ENCODE data around the gene DIAPH1.
A peak's percentile ranks its signal among the peaks of the same experiment; 100 is the strongest.

DIAPH1 gene

GRCh38 chr5:141573489-141574121 is 45.2 kb downstream of the DIAPH1 start:
- no peak overlapping the region for H3K27ac ChIP-seq (replicated peaks; ENCODE audit: low read length)
- DNase-seq (ENCODE audit: low spot score), result no peak

GRCh38 chr5:141570655-141571054 is 48.1 kb downstream of the DIAPH1 start:
- Histone ChIP-seq H3K27me3 (ENCODE audit: control insufficient read depth in 3 of 3, insufficient read depth in 3 of 3, low read depth in 1 of 3, low read length in 3 of 3) (no peaks in the 10 kb centered on the region), H3K14ac (ENCODE audit: low read length) (no peak overlapping the region), H3K4ac (ENCODE audit: low read length) (no peak overlapping the region), H3K79me1 (ENCODE audit: low read depth, low read length) (no peaks in the 10 kb centered on the region), H3K9me3 (replicated peaks in 1 of 2; ENCODE audit: control insufficient read depth in 2 of 2, insufficient read depth in 1 of 2, low read depth in 1 of 2, low read length in 2 of 2) (peaks cover 0 to 3% of the 10 kb centered on the region in 2 donors), H3K27ac (replicated peaks; ENCODE audit: low read length) (no peak overlapping the region), H2BK15ac (ENCODE audit: low read length) (no peak overlapping the region), H3K36me3 (replicated peaks in 1 of 2; ENCODE audit: control insufficient read depth in 2 of 2, insufficient read depth in 2 of 2, low read length in 2 of 2) (peaks cover 17 to 94% of the 10 kb centered on the region in 2 donors), H2BK12ac (ENCODE audit: low read length) (no peak overlapping the region), H3K4me1 (ENCODE audit: control insufficient read depth in 2 of 2, insufficient read depth in 1 of 2, low read depth in 1 of 2, low read length in 2 of 2) (peaks cover 0 to 2% of the 10 kb centered on the region in 2 donors), H3K23ac (ENCODE audit: low read depth, low read length, poor library complexity) (no peak overlapping the region), H2BK5ac (ENCODE audit: low read length) (no peak overlapping the region), H3K18ac (ENCODE audit: low read length) (no peak overlapping the region), H4K8ac (ENCODE audit: low read depth, low read length) (no peak overlapping the region), H2AFZ (ENCODE audit: low read length) (no peak overlapping the region), H2BK120ac (ENCODE audit: low read depth, low read length) (no peak overlapping the region), H3K4me3 (ENCODE audit: low read length in 2 of 2) (no peak overlapping the region), H3K9ac (ENCODE audit: low read depth, low read length, poor library complexity) (no peak overlapping the region), H4K91ac (ENCODE audit: low read depth, low read length, poor library complexity) (no peak overlapping the region), H3K4me2 (ENCODE audit: insufficient read depth, low read length, poor library complexity, severe bottlenecking) (no peak overlapping the region), H2AK5ac (ENCODE audit: low read depth, low read length) (no peak overlapping the region)
- no peak for DNase-seq (ENCODE audit: low spot score)

More at GRCh38 chr5:141573489-141574121, 45.2 kb downstream of the DIAPH1 start:
- H2BK15ac ChIP-seq (ENCODE audit: low read length), result no peak overlapping the region
- H2AFZ ChIP-seq (ENCODE audit: low read length), result no peak overlapping the region
- H3K9me3 ChIP-seq (replicated peaks in 1 of 2; ENCODE audit: control insufficient read depth in 2 of 2, insufficient read depth in 1 of 2, low read depth in 1 of 2, low read length in 2 of 2), result peaks cover 0 to 3% of the 10 kb centered on the region in 2 donors
- H3K4ac ChIP-seq (ENCODE audit: low read length), result no peak overlapping the region
- H3K18ac ChIP-seq (ENCODE audit: low read length), result no peak overlapping the region
- H3K4me1 ChIP-seq (ENCODE audit: control insufficient read depth in 2 of 2, insufficient read depth in 1 of 2, low read depth in 1 of 2, low read length in 2 of 2), result peaks cover 0 to 2% of the 10 kb centered on the region in 2 donors
- H4K8ac ChIP-seq (ENCODE audit: low read depth, low read length), result peak overlapping the region; percentile 75
- no peak overlapping the region for H2BK5ac ChIP-seq (ENCODE audit: low read length)
- H3K79me1 ChIP-seq (ENCODE audit: low read depth, low read length), result no peaks in the 10 kb centered on the region
- H2BK120ac ChIP-seq (ENCODE audit: low read depth, low read length), result no peak overlapping the region
- H3K9ac ChIP-seq (ENCODE audit: low read depth, low read length, poor library complexity), result no peak overlapping the region
- no peak overlapping the region for H3K4me2 ChIP-seq (ENCODE audit: insufficient read depth, low read length, poor library complexity, severe bottlenecking)
- H3K23ac ChIP-seq (ENCODE audit: low read depth, low read length, poor library complexity), result no peak overlapping the region
- H3K36me3 ChIP-seq (replicated peaks in 1 of 2; ENCODE audit: control insufficient read depth in 2 of 2, insufficient read depth in 2 of 2, low read length in 2 of 2), result peaks cover 29 to 95% of the 10 kb centered on the region in 2 donors
- H3K27me3 ChIP-seq (ENCODE audit: control insufficient read depth in 3 of 3, insufficient read depth in 3 of 3, low read depth in 1 of 3, low read length in 3 of 3), result no peaks in the 10 kb centered on the region
- WGBS, 2 donors (ENCODE audit: extremely low coverage in 2 of 2, insufficient read length in 2 of 2, insufficient replicate concordance in 1 of 2), result no CpG with 5 or more reads among the region's 4 CpGs
- H3K14ac ChIP-seq (ENCODE audit: low read length), result no peak overlapping the region
- H3K4me3 ChIP-seq (ENCODE audit: low read length in 2 of 2), result no peak overlapping the region
- H2AK5ac ChIP-seq (ENCODE audit: low read depth, low read length), result no peak overlapping the region
- no peak overlapping the region for H2BK12ac ChIP-seq (ENCODE audit: low read length)
- no peak overlapping the region for H4K91ac ChIP-seq (ENCODE audit: low read depth, low read length, poor library complexity)

- Histone ChIP-seq H2BK5ac (ENCODE audit: low read length) (no peak overlapping the region), H3K23ac (ENCODE audit: low read depth, low read length, poor library complexity) (no peak overlapping the region), H3K9ac (ENCODE audit: low read depth, low read length, poor library complexity) (no peak overlapping the region), H3K4me2 (ENCODE audit: insufficient read depth, low read length, poor library complexity, severe bottlenecking) (no peak overlapping the region), H3K4me1 (ENCODE audit: control insufficient read depth in 2 of 2, insufficient read depth in 1 of 2, low read depth in 1 of 2, low read length in 2 of 2) (no peaks in the 10 kb centered on the region), H2AFZ (ENCODE audit: low read length) (no peak overlapping the region), H2BK12ac (ENCODE audit: low read length) (no peak overlapping the region), H3K4me3 (ENCODE audit: low read length in 2 of 2) (no peak overlapping the region), H3K27ac (replicated peaks; ENCODE audit: low read length) (no peak overlapping the region), H4K91ac (ENCODE audit: low read depth, low read length, poor library complexity) (no peak overlapping the region), H3K9me3 (replicated peaks in 1 of 2; ENCODE audit: control insufficient read depth in 2 of 2, insufficient read depth in 1 of 2, low read depth in 1 of 2, low read length in 2 of 2) (peaks cover 2 to 15% of the 10 kb centered on the region in 2 donors), H2BK120ac (ENCODE audit: low read depth, low read length) (no peak overlapping the region), H3K79me1 (ENCODE audit: low read depth, low read length) (no peaks in the 10 kb centered on the region), H4K8ac (ENCODE audit: low read depth, low read length) (no peak overlapping the region), H3K27me3 (ENCODE audit: control insufficient read depth in 3 of 3, insufficient read depth in 3 of 3, low read depth in 1 of 3, low read length in 3 of 3) (no peaks in the 10 kb centered on the region), H3K14ac (ENCODE audit: low read length) (no peak overlapping the region), H3K4ac (ENCODE audit: low read length) (no peak overlapping the region), H2BK15ac (ENCODE audit: low read length) (no peak overlapping the region), H3K36me3 (replicated peaks in 1 of 2; ENCODE audit: control insufficient read depth in 2 of 2, insufficient read depth in 2 of 2, low read length in 2 of 2) (peaks cover 9 to 95% of the 10 kb centered on the region in 2 donors), H3K18ac (ENCODE audit: low read length) (no peak overlapping the region), H2AK5ac (ENCODE audit: low read depth, low read length) (no peak overlapping the region)
- no CpG with 5 or more reads among the region's 2 CpGs for WGBS, 2 donors (ENCODE audit: extremely low coverage in 2 of 2, insufficient read length in 2 of 2, insufficient replicate concordance in 1 of 2)
- no peak for DNase-seq (ENCODE audit: low spot score)
Measured at GRCh38 chr5:141567513-141568117, 51.2 kb downstream of the DIAPH1 start.

GRCh38 chr5:141565826-141566570 is 52.8 kb downstream of the DIAPH1 start:
- Histone ChIP-seq H3K23ac (ENCODE audit: low read depth, low read length, poor library complexity) (no peak overlapping the region), H3K27ac (replicated peaks; ENCODE audit: low read length) (no peak overlapping the region), H2BK120ac (ENCODE audit: low read depth, low read length) (no peak overlapping the region), H2AK5ac (ENCODE audit: low read depth, low read length) (no peak overlapping the region), H2BK5ac (ENCODE audit: low read length) (no peak overlapping the region), H3K4me2 (ENCODE audit: insufficient read depth, low read length, poor library complexity, severe bottlenecking) (no peak overlapping the region), H2AFZ (ENCODE audit: low read length) (no peak overlapping the region), H3K4me1 (ENCODE audit: control insufficient read depth in 2 of 2, insufficient read depth in 1 of 2, low read depth in 1 of 2, low read length in 2 of 2) (no peaks in the 10 kb centered on the region), H3K14ac (ENCODE audit: low read length) (no peak overlapping the region), H3K4me3 (ENCODE audit: low read length in 2 of 2) (no peak overlapping the region), H3K4ac (ENCODE audit: low read length) (no peak overlapping the region), H3K79me1 (ENCODE audit: low read depth, low read length) (no peaks in the 10 kb centered on the region), H3K9me3 (replicated peaks in 1 of 2; ENCODE audit: control insufficient read depth in 2 of 2, insufficient read depth in 1 of 2, low read depth in 1 of 2, low read length in 2 of 2) (peaks cover 2 to 28% of the 10 kb centered on the region in 2 donors), H3K27me3 (ENCODE audit: control insufficient read depth in 3 of 3, insufficient read depth in 3 of 3, low read depth in 1 of 3, low read length in 3 of 3) (no peaks in the 10 kb centered on the region), H4K91ac (ENCODE audit: low read depth, low read length, poor library complexity) (no peak overlapping the region), H3K36me3 (replicated peaks in 1 of 2; ENCODE audit: control insufficient read depth in 2 of 2, insufficient read depth in 2 of 2, low read length in 2 of 2) (peaks cover 5 to 95% of the 10 kb centered on the region in 2 donors), H3K18ac (ENCODE audit: low read length) (no peak overlapping the region), H2BK12ac (ENCODE audit: low read length) (no peak overlapping the region), H2BK15ac (ENCODE audit: low read length) (no peak overlapping the region), H3K9ac (ENCODE audit: low read depth, low read length, poor library complexity) (no peak overlapping the region), H4K8ac (ENCODE audit: low read depth, low read length) (no peak overlapping the region)
- WGBS, 2 donors (ENCODE audit: extremely low coverage in 2 of 2, insufficient read length in 2 of 2, insufficient replicate concordance in 1 of 2), result 100% methylated on average over 1 of the region's 8 CpGs; no CpG with 5 or more reads in 1 of the 2 donors
- no peak for DNase-seq (ENCODE audit: low spot score)
